HepG2 (cell line): ENCODE results near the gene HPS1. TPM values are rescaled to one million over a fixed set of nuclear protein-coding genes. Genes with fewer than 3 reads are reported as not detected.

ENCODE experiments used
- CBX5 ChIP-seq: sonication (generic); formaldehyde crosslinking; IDR thresholded peaks from 2 replicates; pipeline ENCODE4 v1.4.0; 2020; ENCODE audit warnings: missing genetic modification reagents, borderline replicate concordance
- CEBPB ChIP-seq: IDR thresholded peaks from 2 replicates; pipeline ENCODE4 v1.6.1; 2011; ENCODE audit warnings: low read depth, low read length, improper control_type of control experiment, borderline replicate concordance
- KLF6 ChIP-seq: IDR thresholded peaks from 2 replicates; pipeline ENCODE4 v1.8.0; 2016; ENCODE audit warnings: missing biosample characterization, missing genetic modification reagents
- MAFF ChIP-seq: IDR thresholded peaks from 2 replicates; pipeline ENCODE4 v1.6.1; 2011; ENCODE audit warnings: low read depth, low read length, improper control_type of control experiment
- MED1 ChIP-seq: sonication (generic); formaldehyde crosslinking; IDR thresholded peaks from 2 replicates; pipeline ENCODE4 v1.4.0; 2020; ENCODE audit warnings: missing genetic modification reagents
- MEF2D ChIP-seq: sonication (generic); formaldehyde crosslinking; IDR thresholded peaks from 2 replicates; pipeline ENCODE4 v1.5.1; 2020; ENCODE audit warnings: mild to moderate bottlenecking, missing genetic modification reagents
- PTBP1 ChIP-seq: fragments of 200-400 bp; formaldehyde crosslinking; IDR thresholded peaks from 2 replicates; pipeline ENCODE4 v1.6.1; 2018; ENCODE audit warnings: low read length, low read depth; ENCODE audit not compliant: poor library complexity, severe bottlenecking
- TCF7L2 ChIP-seq: IDR thresholded peaks from 2 replicates; pipeline ENCODE4 v1.6.1; 2011; ENCODE audit warnings: mild to moderate bottlenecking, low read depth, low read length, moderate library complexity
- ZFP82 ChIP-seq: sonication (generic); formaldehyde crosslinking; IDR thresholded peaks from 2 replicates; pipeline ENCODE4 v1.5.1; 2020; ENCODE audit warnings: mild to moderate bottlenecking, missing genetic modification reagents, borderline replicate concordance
- ZNF468 ChIP-seq: sonication (generic); formaldehyde crosslinking; IDR thresholded peaks from 2 replicates; pipeline ENCODE4 v1.8.0; 2022; ENCODE audit warnings: mild to moderate bottlenecking, moderate library complexity, missing genetic modification reagents
- ZNF569 ChIP-seq: sonication (generic); formaldehyde crosslinking; IDR thresholded peaks from 2 replicates; pipeline ENCODE4 v1.5.0; 2020; ENCODE audit warnings: mild to moderate bottlenecking, missing genetic modification reagents, moderate library complexity, borderline replicate concordance
- ZNF674 ChIP-seq: sonication (generic); formaldehyde crosslinking; IDR thresholded peaks from 2 replicates; pipeline ENCODE4 v1.5.0; 2020; ENCODE audit warnings: low read depth, mild to moderate bottlenecking, missing genetic modification reagents
- ZNF7 ChIP-seq: IDR thresholded peaks from 2 replicates; pipeline ENCODE4 v1.6.1; 2016; ENCODE audit warnings: missing biosample characterization, missing genetic modification reagents
- polyA plus RNA-seq, 8 experiments: library from polyadenylated mRNA; depleted of rRNA in 3 of 8; stranded (reverse) in 7 of 8; unstranded in 1 of 8; fragments of >200 nt; fragmentation: Illumina TruSeq in 4 of 8; extraction: Trizol in 4 of 8; gene quantifications; 2 replicates each; pipeline versions ENCODE4 v1.2.1 to v1.2.3, GENCODE V29; 2011 to 2016; ENCODE audit warnings: low read depth in 4 of 8, missing spikeins in 1 of 8, mixed read lengths in 1 of 8; ENCODE audit not compliant: insufficient read depth in 1 of 8
- total RNA-seq, 5 experiments: library from RNA; depleted of rRNA; stranded (reverse); fragments of >200 nt; fragmentation: Illumina TruSeq; extraction: Trizol; gene quantifications; 2 replicates each; pipeline ENCODE4 v1.2.3, GENCODE V29; 2016; ENCODE audit warnings: low read depth in 1 of 5
- TF ChIP-seq, protein P1 (sequence below): sonication (generic); formaldehyde crosslinking; IDR thresholded peaks from 2 replicates; pipeline ENCODE4 v1.4.0; 2020; ENCODE audit warnings: missing genetic modification reagents, borderline replicate concordance
- TF ChIP-seq, protein P2 (sequence below): sonication (generic); formaldehyde crosslinking; conservative IDR thresholded peaks from 2 replicates; pipeline ENCODE4 v1.5.0; 2020; ENCODE audit warnings: missing genetic modification reagents
- TF ChIP-seq, protein P3 (sequence below): fragments of 450-650 bp; IDR thresholded peaks from 2 replicates; pipeline ENCODE4 v1.6.1; 2016
- TF ChIP-seq, protein P4 (sequence below), 2 experiments: sonication (generic) in 1 of 2; formaldehyde crosslinking in 1 of 2; IDR thresholded peaks; 2 replicates each; pipeline versions ENCODE4 v1.4.0 to v1.6.1; 2016 to 2020; ENCODE audit warnings: borderline replicate concordance in 1 of 2, low read depth in 1 of 2, mild to moderate bottlenecking in 1 of 2, missing genetic modification reagents in 1 of 2

HPS1 gene
- total and polyA plus RNA-seq, 2 of the 13 experiments (the other 11 are each of a cell fraction or from before 2014, with no cell fraction given): 24.6 to 25.8 TPM

DNA sequence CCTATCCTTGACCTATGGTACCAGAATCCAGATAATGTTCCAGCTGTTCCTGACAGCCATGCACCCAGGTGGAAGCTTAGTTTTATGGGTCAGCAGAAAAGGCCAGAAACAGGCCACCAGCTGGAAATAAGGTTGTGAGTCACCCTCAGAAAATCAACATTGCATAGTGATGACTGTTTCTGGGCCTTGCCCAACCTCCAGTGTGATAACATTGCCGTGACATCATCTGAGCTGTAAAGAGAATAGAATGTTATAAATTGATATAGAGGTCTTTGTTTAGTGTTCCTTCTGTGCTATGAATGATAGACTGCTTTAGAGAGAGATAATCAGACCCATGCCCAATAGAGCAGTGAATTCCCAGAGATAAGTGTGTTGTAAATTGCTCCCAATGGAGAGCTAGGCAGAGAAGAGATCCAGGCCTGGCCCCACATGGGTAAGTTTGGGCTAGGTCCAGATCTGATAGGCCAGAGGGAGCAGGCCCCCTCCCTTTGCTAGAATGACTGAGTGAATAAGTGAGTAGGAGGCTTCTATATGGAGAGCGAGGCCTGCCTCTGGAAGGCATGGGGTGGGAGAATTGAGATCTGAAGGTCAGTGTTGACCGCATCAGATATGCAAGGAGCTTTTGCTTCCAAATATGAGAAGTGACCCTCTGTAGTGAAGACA lies 14.2 kb upstream of the HPS1 start (continued):
- TF ChIP-seq TCF7L2 (no peak), ZNF7 (CRISPR knock-in tag) (no peak), ZNF468 (CRISPR knock-in tag) (no peak), CBX5 (CRISPR knock-in tag) (no peak), ZNF569 (CRISPR knock-in tag) (no peak), MEF2D (CRISPR knock-in tag) (0 out of 2 replicates have a peak, but pooled peaks have one; percentile 34), MED1 (CRISPR knock-in tag) (peak; percentile 42; the same call in 1 of the 2 replicates), PTBP1 (no peak), CEBPB (peak; percentile 93), ZNF674 (no peak), KLF6 (CRISPR knock-in tag) (no peak), ZFP82 (no peak), MAFF (peak; percentile 92)
- TF ChIP-seq, protein P1, sequence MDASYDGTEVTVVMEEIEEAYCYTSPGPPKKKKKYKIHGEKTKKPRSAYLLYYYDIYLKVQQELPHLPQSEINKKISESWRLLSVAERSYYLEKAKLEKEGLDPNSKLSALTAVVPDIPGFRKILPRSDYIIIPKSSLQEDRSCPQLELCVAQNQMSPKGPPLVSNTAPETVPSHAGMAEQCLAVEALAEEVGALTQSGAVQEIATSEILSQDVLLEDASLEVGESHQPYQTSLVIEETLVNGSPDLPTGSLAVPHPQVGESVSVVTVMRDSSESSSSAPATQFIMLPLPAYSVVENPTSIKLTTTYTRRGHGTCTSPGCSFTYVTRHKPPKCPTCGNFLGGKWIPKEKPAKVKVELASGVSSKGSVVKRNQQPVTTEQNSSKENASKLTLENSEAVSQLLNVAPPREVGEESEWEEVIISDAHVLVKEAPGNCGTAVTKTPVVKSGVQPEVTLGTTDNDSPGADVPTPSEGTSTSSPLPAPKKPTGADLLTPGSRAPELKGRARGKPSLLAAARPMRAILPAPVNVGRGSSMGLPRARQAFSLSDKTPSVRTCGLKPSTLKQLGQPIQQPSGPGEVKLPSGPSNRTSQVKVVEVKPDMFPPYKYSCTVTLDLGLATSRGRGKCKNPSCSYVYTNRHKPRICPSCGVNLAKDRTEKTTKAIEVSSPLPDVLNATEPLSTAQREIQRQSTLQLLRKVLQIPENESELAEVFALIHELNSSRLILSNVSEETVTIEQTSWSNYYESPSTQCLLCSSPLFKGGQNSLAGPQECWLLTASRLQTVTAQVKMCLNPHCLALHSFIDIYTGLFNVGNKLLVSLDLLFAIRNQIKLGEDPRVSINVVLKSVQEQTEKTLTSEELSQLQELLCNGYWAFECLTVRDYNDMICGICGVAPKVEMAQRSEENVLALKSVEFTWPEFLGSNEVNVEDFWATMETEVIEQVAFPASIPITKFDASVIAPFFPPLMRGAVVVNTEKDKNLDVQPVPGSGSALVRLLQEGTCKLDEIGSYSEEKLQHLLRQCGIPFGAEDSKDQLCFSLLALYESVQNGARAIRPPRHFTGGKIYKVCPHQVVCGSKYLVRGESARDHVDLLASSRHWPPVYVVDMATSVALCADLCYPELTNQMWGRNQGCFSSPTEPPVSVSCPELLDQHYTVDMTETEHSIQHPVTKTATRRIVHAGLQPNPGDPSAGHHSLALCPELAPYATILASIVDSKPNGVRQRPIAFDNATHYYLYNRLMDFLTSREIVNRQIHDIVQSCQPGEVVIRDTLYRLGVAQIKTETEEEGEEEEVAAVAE: 0 out of 2 replicates have a peak, but pooled peaks have one; percentile 18
- TF ChIP-seq, protein P2, sequence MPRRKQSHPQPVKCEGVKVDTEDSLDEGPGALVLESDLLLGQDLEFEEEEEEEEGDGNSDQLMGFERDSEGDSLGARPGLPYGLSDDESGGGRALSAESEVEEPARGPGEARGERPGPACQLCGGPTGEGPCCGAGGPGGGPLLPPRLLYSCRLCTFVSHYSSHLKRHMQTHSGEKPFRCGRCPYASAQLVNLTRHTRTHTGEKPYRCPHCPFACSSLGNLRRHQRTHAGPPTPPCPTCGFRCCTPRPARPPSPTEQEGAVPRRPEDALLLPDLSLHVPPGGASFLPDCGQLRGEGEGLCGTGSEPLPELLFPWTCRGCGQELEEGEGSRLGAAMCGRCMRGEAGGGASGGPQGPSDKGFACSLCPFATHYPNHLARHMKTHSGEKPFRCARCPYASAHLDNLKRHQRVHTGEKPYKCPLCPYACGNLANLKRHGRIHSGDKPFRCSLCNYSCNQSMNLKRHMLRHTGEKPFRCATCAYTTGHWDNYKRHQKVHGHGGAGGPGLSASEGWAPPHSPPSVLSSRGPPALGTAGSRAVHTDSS (CRISPR knock-in tag): no peak
- TF ChIP-seq, protein P3, sequence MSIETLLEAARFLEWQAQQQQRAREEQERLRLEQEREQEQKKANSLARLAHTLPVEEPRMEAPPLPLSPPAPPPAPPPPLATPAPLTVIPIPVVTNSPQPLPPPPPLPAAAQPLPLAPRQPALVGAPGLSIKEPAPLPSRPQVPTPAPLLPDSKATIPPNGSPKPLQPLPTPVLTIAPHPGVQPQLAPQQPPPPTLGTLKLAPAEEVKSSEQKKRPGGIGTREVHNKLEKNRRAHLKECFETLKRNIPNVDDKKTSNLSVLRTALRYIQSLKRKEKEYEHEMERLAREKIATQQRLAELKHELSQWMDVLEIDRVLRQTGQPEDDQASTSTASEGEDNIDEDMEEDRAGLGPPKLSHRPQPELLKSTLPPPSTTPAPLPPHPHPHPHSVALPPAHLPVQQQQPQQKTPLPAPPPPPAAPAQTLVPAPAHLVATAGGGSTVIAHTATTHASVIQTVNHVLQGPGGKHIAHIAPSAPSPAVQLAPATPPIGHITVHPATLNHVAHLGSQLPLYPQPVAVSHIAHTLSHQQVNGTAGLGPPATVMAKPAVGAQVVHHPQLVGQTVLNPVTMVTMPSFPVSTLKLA: peak; percentile 18; the same call in 1 of the 2 replicates
- TF ChIP-seq, protein P4, sequence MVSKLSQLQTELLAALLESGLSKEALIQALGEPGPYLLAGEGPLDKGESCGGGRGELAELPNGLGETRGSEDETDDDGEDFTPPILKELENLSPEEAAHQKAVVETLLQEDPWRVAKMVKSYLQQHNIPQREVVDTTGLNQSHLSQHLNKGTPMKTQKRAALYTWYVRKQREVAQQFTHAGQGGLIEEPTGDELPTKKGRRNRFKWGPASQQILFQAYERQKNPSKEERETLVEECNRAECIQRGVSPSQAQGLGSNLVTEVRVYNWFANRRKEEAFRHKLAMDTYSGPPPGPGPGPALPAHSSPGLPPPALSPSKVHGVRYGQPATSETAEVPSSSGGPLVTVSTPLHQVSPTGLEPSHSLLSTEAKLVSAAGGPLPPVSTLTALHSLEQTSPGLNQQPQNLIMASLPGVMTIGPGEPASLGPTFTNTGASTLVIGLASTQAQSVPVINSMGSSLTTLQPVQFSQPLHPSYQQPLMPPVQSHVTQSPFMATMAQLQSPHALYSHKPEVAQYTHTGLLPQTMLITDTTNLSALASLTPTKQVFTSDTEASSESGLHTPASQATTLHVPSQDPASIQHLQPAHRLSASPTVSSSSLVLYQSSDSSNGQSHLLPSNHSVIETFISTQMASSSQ (IDR thresholded peaks at IDR 0.05; ENCODE audit: low read depth): no peak; the same call in 1 of the 2 replicates
- TF ChIP-seq, protein P4 (CRISPR knock-in tag; IDR thresholded peaks at IDR 0.05; ENCODE audit: borderline replicate concordance): no peak
